Measurements from ENCODE around the gene PHKA2. TPM values are rescaled to one million over a fixed set of nuclear protein-coding genes. Genes with fewer than 3 reads are reported as not detected.
A peak's percentile ranks its signal among the peaks of the same experiment; 100 is the strongest.

Gene PHKA2
- polyA plus RNA-seq, 6 donors from 2014 or later: 7.7 to 14.5 (median 9.4) TPM

GRCh38 chrX:18877469-18877868 lies 106.4 kb downstream of the PHKA2 start:
- H3K4me1 Mint-ChIP-seq: peaks cover 0 to 6% (median 0%) of the 10 kb centered on the region in 3 donors
- ATAC-seq (ENCODE audit: low read depth in 2 of 2) (no peak), DNase-seq (no peak)
- H3K27me3 Mint-ChIP-seq: peaks cover 0 to 22% (median 5%) of the 10 kb centered on the region in 3 donors
- H3K36me3 Mint-ChIP-seq: peaks cover 0 to 5% of the 10 kb centered on the region in 2 donors
- no peak overlapping the region for H3K4me3 Mint-ChIP-seq
- no peak overlapping the region for H3K27ac Mint-ChIP-seq
- H3K9me3 Mint-ChIP-seq: peaks cover 0 to 4% (median 0%) of the 10 kb centered on the region in 7 donors

GRCh38 chrX:18875256-18875878 lies 108.5 kb downstream of the PHKA2 start:
- DNase-seq: no peak
- Mint-ChIP-seq H3K36me3 (no peaks in the 10 kb centered on the region), H3K4me3 (peak overlapping the region in 1 of 8 donors; percentile 43), H3K4me1 (peaks cover 0 to 6% (median 0%) of the 10 kb centered on the region in 3 donors), H3K9me3 (no peaks in the 10 kb centered on the region), H3K27ac (peak overlapping the region in 1 of 6 donors; percentile 33), H3K27me3 (peaks cover 0 to 19% (median 5%) of the 10 kb centered on the region in 3 donors)
- no peak for ATAC-seq (ENCODE audit: low read depth in 2 of 2)

- ATAC-seq (ENCODE audit: low read depth in 2 of 2): no peak
- Mint-ChIP-seq H3K4me1 (peaks cover 0 to 3% (median 0%) of the 10 kb centered on the region in 3 donors), H3K9me3 (no peaks in the 10 kb centered on the region), H3K27ac (no peak overlapping the region), H3K4me3 (no peak overlapping the region), H3K36me3 (no peaks in the 10 kb centered on the region), H3K27me3 (peaks cover 0 to 15% (median 5%) of the 10 kb centered on the region in 3 donors)
- no peak for DNase-seq
Observed at GRCh38 chrX:18874560-18875255, 109.2 kb downstream of the PHKA2 start.

- H3K4me1 Mint-ChIP-seq: peaks cover 0 to 3% (median 0%) of the 10 kb centered on the region in 3 donors
- no peak for ATAC-seq (ENCODE audit: low read depth in 2 of 2)
- H3K27ac Mint-ChIP-seq: no peak overlapping the region
- no peak for DNase-seq
- H3K9me3 Mint-ChIP-seq: no peaks in the 10 kb centered on the region
- H3K36me3 Mint-ChIP-seq: no peaks in the 10 kb centered on the region
- H3K27me3 Mint-ChIP-seq: peaks cover 0 to 15% (median 5%) of the 10 kb centered on the region in 3 donors
- no peak overlapping the region for H3K4me3 Mint-ChIP-seq
Observed at GRCh38 chrX:18873836-18874235, 110.1 kb downstream of the PHKA2 start.

- Mint-ChIP-seq H3K27ac (no peak overlapping the region), H3K4me3 (no peak overlapping the region), H3K4me1 (peaks cover 0 to 3% (median 0%) of the 10 kb centered on the region in 3 donors), H3K9me3 (no peaks in the 10 kb centered on the region), H3K36me3 (no peaks in the 10 kb centered on the region), H3K27me3 (peaks cover 0 to 10% (median 5%) of the 10 kb centered on the region in 3 donors)
- DNase-seq (no peak), ATAC-seq (ENCODE audit: low read depth in 2 of 2) (no peak)
Observed at GRCh38 chrX:18873189-18873791, 110.6 kb downstream of the PHKA2 start.

GRCh38 chrX:18872621-18873020 lies 111.3 kb downstream of the PHKA2 start:
- Mint-ChIP-seq H3K9me3 (no peaks in the 10 kb centered on the region), H3K4me1 (peaks cover 0 to 3% (median 0%) of the 10 kb centered on the region in 3 donors), H3K36me3 (no peaks in the 10 kb centered on the region), H3K27me3 (peaks cover 0 to 7% (median 5%) of the 10 kb centered on the region in 3 donors), H3K4me3 (no peak overlapping the region), H3K27ac (peak overlapping the region in 2 of 6 donors; percentile 11 to 58)
- no peak for ATAC-seq (ENCODE audit: low read depth in 2 of 2)
- no peak for DNase-seq

- Mint-ChIP-seq H3K36me3 (no peaks in the 10 kb centered on the region), H3K4me3 (no peak overlapping the region), H3K9me3 (no peaks in the 10 kb centered on the region), H3K4me1 (peaks cover 0 to 3% (median 0%) of the 10 kb centered on the region in 3 donors), H3K27me3 (peaks cover 0 to 5% (median 5%) of the 10 kb centered on the region in 3 donors), H3K27ac (no peak overlapping the region)
- no peak for ATAC-seq (ENCODE audit: low read depth in 2 of 2)
- no peak for DNase-seq
Observed at GRCh38 chrX:18871970-18872369, 111.9 kb downstream of the PHKA2 start.

GRCh38 chrX:18871161-18871890 lies 112.6 kb downstream of the PHKA2 start:
- Mint-ChIP-seq H3K4me3 (no peak overlapping the region), H3K27me3 (peaks cover 0 to 5% (median 0%) of the 10 kb centered on the region in 3 donors), H3K9me3 (no peaks in the 10 kb centered on the region), H3K27ac (no peak overlapping the region), H3K4me1 (peaks cover 0 to 3% (median 0%) of the 10 kb centered on the region in 3 donors), H3K36me3 (no peaks in the 10 kb centered on the region)
- no peak for DNase-seq
- ATAC-seq (ENCODE audit: low read depth in 2 of 2): no peak

- no peaks in the 10 kb centered on the region for H3K4me1 Mint-ChIP-seq
- ATAC-seq (ENCODE audit: low read depth in 2 of 2): no peak
- DNase-seq: no peak
- H3K36me3 Mint-ChIP-seq: no peaks in the 10 kb centered on the region
- no peaks in the 10 kb centered on the region for H3K27me3 Mint-ChIP-seq
- H3K27ac Mint-ChIP-seq: no peak overlapping the region
- no peak overlapping the region for H3K4me3 Mint-ChIP-seq
- peaks cover 0 to 6% (median 0%) of the 10 kb centered on the region in 7 donors for H3K9me3 Mint-ChIP-seq
Observed at GRCh38 chrX:18864390-18864920, 119.5 kb downstream of the PHKA2 start.

GRCh38 chrX:18861511-18861910 lies 122.4 kb downstream of the PHKA2 start:
- Mint-ChIP-seq H3K4me1 (peaks cover 0 to 3% (median 0%) of the 10 kb centered on the region in 3 donors), H3K9me3 (peaks cover 0 to 6% (median 0%) of the 10 kb centered on the region in 7 donors), H3K27me3 (no peaks in the 10 kb centered on the region), H3K36me3 (peaks cover 0 to 5% of the 10 kb centered on the region in 2 donors), H3K4me3 (no peak overlapping the region), H3K27ac (peak overlapping the region in 1 of 6 donors; percentile 33)
- no peak for ATAC-seq (ENCODE audit: low read depth in 2 of 2)
- DNase-seq: no peak

GRCh38 chrX:18856645-18856997 lies 127.3 kb downstream of the PHKA2 start:
- Mint-ChIP-seq H3K27me3 (no peaks in the 10 kb centered on the region), H3K4me3 (no peak overlapping the region), H3K36me3 (peaks cover 0 to 5% of the 10 kb centered on the region in 2 donors), H3K4me1 (peaks cover 0 to 10% (median 0%) of the 10 kb centered on the region in 3 donors), H3K27ac (peak overlapping the region in 2 of 6 donors; percentile 26 to 35), H3K9me3 (peaks cover 0 to 2% (median 0%) of the 10 kb centered on the region in 7 donors)
- DNase-seq (no peak), ATAC-seq (ENCODE audit: low read depth in 2 of 2) (no peak)

GRCh38 chrX:18855919-18856644 lies 127.8 kb downstream of the PHKA2 start:
- H3K4me1 Mint-ChIP-seq: peaks cover 0 to 10% (median 0%) of the 10 kb centered on the region in 3 donors
- no peak for DNase-seq

More at GRCh38 chrX:18855919-18856644, 127.8 kb downstream of the PHKA2 start:
- no peaks in the 10 kb centered on the region for H3K27me3 Mint-ChIP-seq
- H3K36me3 Mint-ChIP-seq: peaks cover 0 to 5% of the 10 kb centered on the region in 2 donors
- H3K4me3 Mint-ChIP-seq: no peak overlapping the region
- H3K9me3 Mint-ChIP-seq: peaks cover 0 to 5% (median 0%) of the 10 kb centered on the region in 7 donors
- no peak for ATAC-seq (ENCODE audit: low read depth in 2 of 2)
- H3K27ac Mint-ChIP-seq: peak overlapping the region in 2 of 6 donors; percentile 26 to 78
